SK-N-SH (cell line): ENCODE results near the gene SH2D4B. TPM values are rescaled to one million over a fixed set of nuclear protein-coding genes. Genes with fewer than 3 reads are reported as not detected.

Source experiments
- CTCF ChIA-PET: fragments of 300-600, 350-600 bp; formaldehyde crosslinking; extraction: SDS; loops from one replicate; lab custom pipeline; 2021; lab: Yijun Ruan, JAX
- POLR2A ChIA-PET: fragments of 350-600 bp; sonication (Branson Sonifier 250); formaldehyde crosslinking; extraction: SDS; loops from one replicate; lab custom pipeline; 2020; ENCODE audit warnings: antibody characterized with exemption, inconsistent platforms; lab: Yijun Ruan, JAX
- DNase-seq: peaks from one replicate; pipeline ENCODE4 v3.0.0; 2012
- H2AFZ ChIP-seq: fragments of 200-600 bp; sonication (generic); 2 replicates; pipeline ENCODE4 v1.8.1; 2016; ENCODE audit warnings: antibody characterized with exemption, mild to moderate bottlenecking, low read depth
- H3F3A ChIP-seq: fragments of 200-600 bp; sonication (generic); replicated peaks from 2 replicates; pipeline ENCODE3; 2016; ENCODE audit warnings: antibody characterized with exemption, mild to moderate bottlenecking; ENCODE audit not compliant: insufficient read depth
- H3K27ac ChIP-seq, 2 experiments: fragments of 200-500 bp in 1 of 2; fragments of 200-600 bp in 1 of 2; sonication (Bioruptor generic) in 1 of 2; sonication (generic), shearing (Covaris generic) in 1 of 2; 2 replicates each; pipeline versions ENCODE4 v1.5.1 to v1.6.1; 2014 to 2016; ENCODE audit warnings: low read depth in 2 of 2, inconsistent platforms in 1 of 2, low read length in 1 of 2, mild to moderate bottlenecking in 1 of 2, mixed read lengths in 1 of 2
- H3K27me3 ChIP-seq: fragments of 200-600 bp; sonication (generic), shearing (Covaris generic); 2 replicates; pipeline ENCODE4 v1.6.1; 2016; ENCODE audit warnings: mixed run types; ENCODE audit not compliant: insufficient read depth
- H3K36me3 ChIP-seq, 2 experiments: fragments of 200-500 bp in 1 of 2; fragments of 200-600 bp in 1 of 2; sonication (Bioruptor generic) in 1 of 2; sonication (generic) in 1 of 2; replicated peaks in 1 of 2; 2 replicates each; pipeline versions ENCODE3 to v1.5.1; 2014 to 2016; ENCODE audit warnings: low read length in 1 of 2, mild to moderate bottlenecking in 1 of 2; ENCODE audit not compliant: insufficient read depth in 2 of 2, control insufficient read depth in 1 of 2
- H3K4me1 ChIP-seq, 2 experiments: fragments of 200-500 bp in 1 of 2; fragments of 200-600 bp in 1 of 2; sonication (Bioruptor generic) in 1 of 2; sonication (generic), shearing (Covaris generic) in 1 of 2; 2 replicates each; pipeline versions ENCODE4 v1.5.1 to v1.6.1; 2014 to 2016; ENCODE audit warnings: low read depth in 1 of 2, low read length in 1 of 2, mixed run types in 1 of 2; ENCODE audit not compliant: insufficient read depth in 2 of 2, control insufficient read depth in 1 of 2
- H3K4me2 ChIP-seq: fragments of 200-600 bp; sonication (generic), shearing (Covaris generic); 2 replicates; pipeline ENCODE4 v1.6.1; 2017; ENCODE audit warnings: mixed run types
- H3K4me3 ChIP-seq, 2 experiments: fragments of 200-500 bp in 1 of 2; fragments of 200-600 bp in 1 of 2; sonication (Bioruptor generic) in 1 of 2; sonication (generic), shearing (Covaris generic) in 1 of 2; 2 replicates each; pipeline versions ENCODE4 v1.5.1 to v1.8.1; 2014 to 2016; ENCODE audit warnings: low read depth in 2 of 2, inconsistent platforms in 1 of 2, low read length in 1 of 2, mild to moderate bottlenecking in 1 of 2, mixed read lengths in 1 of 2, moderate library complexity in 1 of 2
- H3K79me2 ChIP-seq: fragments of 200-600 bp; sonication (generic); 2 replicates; pipeline ENCODE4 v1.8.1; 2017; ENCODE audit warnings: mild to moderate bottlenecking; ENCODE audit not compliant: insufficient read depth
- H3K9ac ChIP-seq: fragments of 200-600 bp; sonication (generic); 2 replicates; pipeline ENCODE4 v1.6.1; 2017; ENCODE audit warnings: mixed run types
- H3K9me2 ChIP-seq: fragments of 200-600 bp; sonication (generic); 2 replicates; pipeline ENCODE4 v1.6.1; 2017; ENCODE audit warnings: mixed run types
- H3K9me3 ChIP-seq: fragments of 200-600 bp; sonication (generic); 2 replicates; pipeline ENCODE4 v1.6.1; 2017; ENCODE audit warnings: mixed run types, mild to moderate bottlenecking, moderate library complexity
- H4K20me1 ChIP-seq: fragments of 200-600 bp; sonication (generic); 2 replicates; pipeline ENCODE4 v1.6.1; 2017; ENCODE audit warnings: mild to moderate bottlenecking, mixed run types; ENCODE audit not compliant: insufficient read depth
- CHD2 ChIP-seq: fragments of 150-350 bp; IDR thresholded peaks from 2 replicates; pipeline ENCODE4 v1.6.1; 2018; ENCODE audit warnings: low read length; ENCODE audit not compliant: partially characterized antibody
- CTCF ChIP-seq: fragments of 200-600 bp; sonication (generic); IDR thresholded peaks from 2 replicates; pipeline ENCODE4 v1.6.1; 2017; ENCODE audit warnings: antibody characterized with exemption, mild to moderate bottlenecking, moderate library complexity
- ELF1 ChIP-seq: IDR thresholded peaks from 2 replicates; pipeline ENCODE4 v1.4.0; 2012
- EP300 ChIP-seq, 2 experiments: IDR thresholded peaks; 2 replicates each; pipeline versions ENCODE4 v1.4.0 to v1.6.1; 2012; ENCODE audit warnings: borderline replicate concordance in 1 of 2, low read depth in 1 of 2, low read length in 1 of 2
- FOSL2 ChIP-seq: IDR thresholded peaks from 2 replicates; pipeline ENCODE4 v1.4.0; 2012; ENCODE audit warnings: low read depth, mild to moderate bottlenecking, moderate library complexity, borderline replicate concordance
- FOXJ3 ChIP-seq: sonication (generic); formaldehyde crosslinking; IDR thresholded peaks from 2 replicates; pipeline ENCODE4 v1.5.1; 2020; ENCODE audit warnings: mild to moderate bottlenecking, missing genetic modification reagents
- FOXM1 ChIP-seq: IDR thresholded peaks from 2 replicates; pipeline ENCODE4 v1.4.0; 2012; ENCODE audit warnings: low read depth, mild to moderate bottlenecking
- GABPA ChIP-seq: IDR thresholded peaks from 2 replicates; pipeline ENCODE4 v1.4.0; 2012; ENCODE audit warnings: low read depth, mild to moderate bottlenecking
- GATA2 ChIP-seq: sonication (generic); formaldehyde crosslinking; IDR thresholded peaks from 2 replicates; pipeline ENCODE4 v1.5.0; 2020; ENCODE audit warnings: mild to moderate bottlenecking, missing genetic modification reagents
- JUND ChIP-seq: IDR thresholded peaks from 2 replicates; pipeline ENCODE4 v1.4.0; 2012
- MAX ChIP-seq: IDR thresholded peaks from 2 replicates; pipeline ENCODE4 v1.4.0; 2012; ENCODE audit warnings: low read depth
- MEF2A ChIP-seq: IDR thresholded peaks from 2 replicates; pipeline ENCODE4 v1.4.0; 2012; ENCODE audit warnings: low read depth, borderline replicate concordance
- NRF1 ChIP-seq: IDR thresholded peaks from 2 replicates; pipeline ENCODE4 v1.6.1; 2012; ENCODE audit warnings: low read depth, mild to moderate bottlenecking, low read length
- POLR2AphosphoS5 ChIP-seq: IDR thresholded peaks from 2 replicates; pipeline ENCODE4 v1.6.1; 2012; ENCODE audit warnings: low read depth, low read length
- RAD21 ChIP-seq: IDR thresholded peaks from 2 replicates; pipeline ENCODE4 v1.6.1; 2012; ENCODE audit warnings: mild to moderate bottlenecking, low read length
- RCOR1 ChIP-seq: fragments of 150-350 bp; IDR thresholded peaks from 2 replicates; pipeline ENCODE4 v1.6.1; 2017; ENCODE audit warnings: antibody characterized with exemption, low read length
- RXRA ChIP-seq: IDR thresholded peaks from 2 replicates; pipeline ENCODE4 v1.4.0; 2012; ENCODE audit warnings: low read depth, mild to moderate bottlenecking, borderline replicate concordance
- SMC3 ChIP-seq: IDR thresholded peaks from 2 replicates; pipeline ENCODE4 v1.6.1; 2012; ENCODE audit warnings: low read depth, low read length, improper control_type of control experiment
- TEAD4 ChIP-seq: IDR thresholded peaks from 2 replicates; pipeline ENCODE4 v1.4.0; 2012; ENCODE audit warnings: mild to moderate bottlenecking, borderline replicate concordance; ENCODE audit not compliant: insufficient read depth
- USF2 ChIP-seq: fragments of 150-350 bp; IDR thresholded peaks from 2 replicates; pipeline ENCODE4 v1.6.1; 2017; ENCODE audit warnings: antibody characterized with exemption, low read length, low read depth, borderline replicate concordance
- YY1 ChIP-seq: IDR thresholded peaks from 2 replicates; pipeline ENCODE4 v1.4.0; 2012; ENCODE audit warnings: low read depth, mild to moderate bottlenecking
- WGBS: methylation state at CpG from one replicate; pipeline ENCODE4 v1.1.6; 2017; ENCODE audit warnings: low lambda C conversion rate; 5-methylcytosine and 5-hydroxymethylcytosine counted together
- polyA plus RNA-seq, 3 experiments: library from polyadenylated mRNA; depleted of rRNA; stranded (reverse); fragments of >200 nt; gene quantifications; 2 replicates each; pipeline ENCODE4 v1.2.3, GENCODE V29; 2012

Gene SH2D4B
- polyA plus RNA-seq, 1 of the 3 experiments (the other 2 are of a cell fraction): not detected

DNA sequence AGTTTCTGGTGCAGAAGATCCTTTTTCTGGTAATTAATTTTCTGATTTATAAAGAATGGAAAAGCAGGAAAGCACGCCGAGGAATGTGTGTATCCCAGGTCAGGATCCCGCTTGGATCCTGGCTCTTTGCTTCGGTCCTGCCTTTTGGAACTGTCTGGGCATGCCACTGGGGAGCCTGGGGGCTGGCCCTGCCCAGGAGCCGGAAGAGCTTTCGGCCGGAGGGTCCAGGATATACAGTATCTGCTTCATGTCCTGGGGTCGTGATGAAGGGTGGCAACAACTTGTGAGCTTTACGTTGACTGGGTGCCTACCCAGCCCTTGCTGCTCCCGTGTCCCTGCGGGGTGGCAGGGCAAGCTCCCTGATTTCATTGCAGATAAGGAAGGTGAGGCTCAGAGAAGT lies 2.4 kb downstream of the SH2D4B start (continued):
- no peak for TF ChIP-seq JUND

GRCh38 chr10:80540618-80540980 lies 2.9 kb downstream of the SH2D4B start:
- H3K27ac ChIP-seq: no peak overlapping the region
- ChIA-PET CTCF (interaction anchor here (0.6 to 1.5 kb wide), 4 partner anchors 35 to 447 kb away, joined by 3 to 7 read pairs (median 3); no protein-coding TSS in a partner anchor), POLR2A (no interaction called here)
- H3K4me3 ChIP-seq: no peak overlapping the region
- H3K9me2 ChIP-seq: no peaks in the 10 kb centered on the region
- no peaks in the 10 kb centered on the region for H3K36me3 ChIP-seq
- H3K27me3 ChIP-seq: no peaks in the 10 kb centered on the region; the same call in 1 of the 2 replicates
- no peaks in the 10 kb centered on the region for H4K20me1 ChIP-seq
- no peaks in the 10 kb centered on the region for H3F3A ChIP-seq
- DNase-seq: no peak
- H3K9me3 ChIP-seq: no peaks in the 10 kb centered on the region
- H3K79me2 ChIP-seq: no peaks in the 10 kb centered on the region
- H3K4me2 ChIP-seq: no peak overlapping the region
- 82% methylated on average over 9 of the region's 9 CpGs for WGBS
- TF ChIP-seq MEF2A (no peak), RCOR1 (no peak), CHD2 (no peak), POLR2AphosphoS5 (no peak), ELF1 (no peak), FOXJ3 (no peak), FOXM1 (no peak)
- no peak overlapping the region for H3K9ac ChIP-seq
- H2AFZ ChIP-seq: no peak overlapping the region
- H3K4me1 ChIP-seq: peaks cover 0 to 26% of the 10 kb centered on the region in 2 experiments; a peak in 2 of 4 replicates

DNA sequence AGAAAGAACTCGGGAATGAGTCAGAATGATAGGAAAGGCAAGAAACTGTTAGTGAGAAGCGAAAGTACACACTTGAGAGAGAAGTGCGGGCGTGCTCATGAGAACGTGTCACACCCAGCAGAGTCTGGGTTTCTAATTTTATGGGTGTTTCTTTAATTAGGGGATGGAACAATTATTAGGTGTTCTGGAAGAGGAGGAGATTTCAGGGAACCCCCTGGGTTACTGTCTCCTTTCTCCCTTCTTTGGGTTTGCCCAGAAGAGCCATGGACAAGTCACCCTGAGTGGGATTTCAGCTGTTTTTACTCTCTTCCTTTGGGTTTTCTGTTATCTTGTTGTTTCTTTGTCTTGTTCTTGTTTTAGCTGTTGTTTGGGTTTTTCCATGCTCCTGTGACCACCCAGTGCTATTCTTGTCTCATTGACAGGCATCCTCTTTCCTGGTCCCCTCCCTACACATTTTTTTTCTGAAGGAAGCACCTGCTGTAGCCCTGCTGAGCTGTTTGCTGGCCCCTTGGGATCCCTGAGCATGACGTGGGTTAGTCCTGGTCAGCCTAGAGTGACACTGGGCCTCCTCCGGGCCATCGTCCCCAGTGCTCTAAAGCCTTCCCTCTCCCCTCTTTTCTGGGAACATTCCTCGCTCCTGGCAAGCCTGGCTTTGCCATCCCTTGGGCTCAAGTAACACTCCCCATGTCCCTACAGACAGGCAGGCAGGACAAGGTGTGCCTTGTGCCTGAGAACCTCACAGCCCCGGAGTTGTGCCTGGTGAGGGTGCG lies 3.5 kb downstream of the SH2D4B start:
- Histone ChIP-seq H3K27me3 (no peaks in the 10 kb centered on the region; the same call in 1 of the 2 replicates), H3K9me3 (no peaks in the 10 kb centered on the region), H3K27ac (no peak overlapping the region), H3K4me1 (peaks cover 0 to 26% of the 10 kb centered on the region in 2 experiments; a peak in 2 of 4 replicates), H4K20me1 (no peaks in the 10 kb centered on the region), H3K4me3 (no peak overlapping the region), H3K79me2 (no peaks in the 10 kb centered on the region), H3K9me2 (no peaks in the 10 kb centered on the region), H2AFZ (no peak overlapping the region), H3K9ac (no peak overlapping the region), H3F3A (no peaks in the 10 kb centered on the region), H3K36me3 (no peaks in the 10 kb centered on the region), H3K4me2 (no peak overlapping the region)
- TF ChIP-seq RXRA (no peak), CTCF (no peak), NRF1 (no peak), EP300 (IDR thresholded peaks at IDR 0.05; ENCODE audit: borderline replicate concordance in 1 of 2, low read depth in 1 of 2, low read length in 1 of 2) (no peak), TEAD4 (no peak), RAD21 (no peak), POLR2AphosphoS5 (no peak), ELF1 (no peak), SMC3 (no peak), YY1 (no peak), FOXM1 (no peak), FOSL2 (no peak), MAX (no peak), RCOR1 (no peak), GATA2 (CRISPR knock-in tag) (no peak), USF2 (no peak), GABPA (no peak)
- no peak for DNase-seq
- ChIA-PET POLR2A (no interaction called here), CTCF (interaction anchor here (0.6 to 1.5 kb wide), 2 partner anchors 36 to 447 kb away, joined by 3 to 7 read pairs; no protein-coding TSS in a partner anchor)
- WGBS: 65% methylated on average over 11 of the region's 11 CpGs
